ENCODE results near the gene TTC13. TPM values are rescaled to one million over a fixed set of nuclear protein-coding genes. Genes with fewer than 3 reads are reported as not detected.

The TTC13 gene
- total RNA-seq, 1 experiment from 2014 or later: 4.4 TPM

DNA sequence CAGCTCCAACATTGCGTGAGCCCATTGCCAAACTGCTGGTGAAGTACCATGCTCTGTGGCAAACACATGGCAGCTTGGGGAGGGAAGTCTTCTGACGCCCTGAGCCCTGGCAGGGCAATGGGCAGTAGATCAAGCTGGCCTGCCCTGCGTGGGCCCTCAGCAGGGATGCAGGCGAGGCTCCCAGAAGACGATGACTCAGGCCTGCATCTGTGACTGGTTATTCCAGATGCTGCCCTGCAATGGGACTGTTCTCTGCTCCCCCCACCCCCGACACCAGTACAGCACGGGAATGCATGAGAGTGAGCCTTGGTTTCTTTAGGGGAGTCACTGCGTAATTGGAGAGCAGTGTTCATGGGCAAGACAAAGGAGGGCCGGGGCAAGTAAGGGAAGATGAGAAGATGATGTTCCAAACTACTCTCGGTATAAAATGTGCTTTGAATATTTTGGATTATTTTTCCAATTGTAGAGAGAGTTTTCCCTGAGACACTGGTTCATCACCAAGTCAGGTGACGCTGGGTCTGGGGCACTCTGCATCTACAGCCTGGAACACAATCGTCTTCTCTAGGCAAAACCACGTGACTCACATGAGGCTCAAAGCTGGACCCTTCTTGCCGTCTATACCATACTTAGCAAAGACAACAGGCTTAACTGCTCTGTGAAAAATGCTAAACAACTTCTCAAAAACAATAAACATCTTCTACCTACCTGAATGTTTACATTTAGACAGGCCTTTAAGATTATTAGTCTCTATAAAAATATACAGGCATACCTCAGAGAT is 101.3 kb downstream of the TTC13 start:
- TF ChIP-seq ZNF219 (CRISPR knock-in tag; IDR thresholded peaks at IDR 0.05; ENCODE audit: borderline replicate concordance) (no peak), SP1 (CRISPR knock-in tag; conservative IDR thresholded peaks at IDR 0.05) (no peak), CBFB (CRISPR knock-in tag; IDR thresholded peaks at IDR 0.05; ENCODE audit: low read depth) (no peak), FOXP1 (CRISPR knock-in tag; IDR thresholded peaks at IDR 0.05; ENCODE audit: borderline replicate concordance) (no peak), ESRRA (CRISPR knock-in tag; IDR thresholded peaks at IDR 0.05; ENCODE audit: borderline replicate concordance) (no peak), JAZF1 (CRISPR knock-in tag; IDR thresholded peaks at IDR 0.05) (no peak), ZNF317 (CRISPR knock-in tag; IDR thresholded peaks at IDR 0.05; ENCODE audit: borderline replicate concordance, low read depth) (no peak), RORB (CRISPR knock-in tag; IDR thresholded peaks at IDR 0.05) (no peak)
- TF ChIP-seq, protein P1, sequence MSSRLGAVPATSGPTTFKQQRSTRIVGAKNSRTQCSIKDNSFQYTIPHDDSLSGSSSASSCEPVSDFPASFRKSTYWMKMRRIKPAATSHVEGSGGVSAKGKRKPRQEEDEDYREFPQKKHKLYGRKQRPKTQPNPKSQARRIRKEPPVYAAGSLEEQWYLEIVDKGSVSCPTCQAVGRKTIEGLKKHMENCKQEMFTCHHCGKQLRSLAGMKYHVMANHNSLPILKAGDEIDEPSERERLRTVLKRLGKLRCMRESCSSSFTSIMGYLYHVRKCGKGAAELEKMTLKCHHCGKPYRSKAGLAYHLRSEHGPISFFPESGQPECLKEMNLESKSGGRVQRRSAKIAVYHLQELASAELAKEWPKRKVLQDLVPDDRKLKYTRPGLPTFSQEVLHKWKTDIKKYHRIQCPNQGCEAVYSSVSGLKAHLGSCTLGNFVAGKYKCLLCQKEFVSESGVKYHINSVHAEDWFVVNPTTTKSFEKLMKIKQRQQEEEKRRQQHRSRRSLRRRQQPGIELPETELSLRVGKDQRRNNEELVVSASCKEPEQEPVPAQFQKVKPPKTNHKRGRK (CRISPR knock-in tag; IDR thresholded peaks at IDR 0.05; ENCODE audit: borderline replicate concordance): no peak
- TF ChIP-seq, protein P2, sequence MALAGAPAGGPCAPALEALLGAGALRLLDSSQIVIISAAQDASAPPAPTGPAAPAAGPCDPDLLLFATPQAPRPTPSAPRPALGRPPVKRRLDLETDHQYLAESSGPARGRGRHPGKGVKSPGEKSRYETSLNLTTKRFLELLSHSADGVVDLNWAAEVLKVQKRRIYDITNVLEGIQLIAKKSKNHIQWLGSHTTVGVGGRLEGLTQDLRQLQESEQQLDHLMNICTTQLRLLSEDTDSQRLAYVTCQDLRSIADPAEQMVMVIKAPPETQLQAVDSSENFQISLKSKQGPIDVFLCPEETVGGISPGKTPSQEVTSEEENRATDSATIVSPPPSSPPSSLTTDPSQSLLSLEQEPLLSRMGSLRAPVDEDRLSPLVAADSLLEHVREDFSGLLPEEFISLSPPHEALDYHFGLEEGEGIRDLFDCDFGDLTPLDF (CRISPR knock-in tag; IDR thresholded peaks at IDR 0.05): no peak
- TF ChIP-seq, protein P3, sequence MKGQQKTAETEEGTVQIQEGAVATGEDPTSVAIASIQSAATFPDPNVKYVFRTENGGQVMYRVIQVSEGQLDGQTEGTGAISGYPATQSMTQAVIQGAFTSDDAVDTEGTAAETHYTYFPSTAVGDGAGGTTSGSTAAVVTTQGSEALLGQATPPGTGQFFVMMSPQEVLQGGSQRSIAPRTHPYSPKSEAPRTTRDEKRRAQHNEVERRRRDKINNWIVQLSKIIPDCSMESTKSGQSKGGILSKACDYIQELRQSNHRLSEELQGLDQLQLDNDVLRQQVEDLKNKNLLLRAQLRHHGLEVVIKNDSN (CRISPR knock-in tag; IDR thresholded peaks at IDR 0.05): no peak
- TF ChIP-seq, protein P4, sequence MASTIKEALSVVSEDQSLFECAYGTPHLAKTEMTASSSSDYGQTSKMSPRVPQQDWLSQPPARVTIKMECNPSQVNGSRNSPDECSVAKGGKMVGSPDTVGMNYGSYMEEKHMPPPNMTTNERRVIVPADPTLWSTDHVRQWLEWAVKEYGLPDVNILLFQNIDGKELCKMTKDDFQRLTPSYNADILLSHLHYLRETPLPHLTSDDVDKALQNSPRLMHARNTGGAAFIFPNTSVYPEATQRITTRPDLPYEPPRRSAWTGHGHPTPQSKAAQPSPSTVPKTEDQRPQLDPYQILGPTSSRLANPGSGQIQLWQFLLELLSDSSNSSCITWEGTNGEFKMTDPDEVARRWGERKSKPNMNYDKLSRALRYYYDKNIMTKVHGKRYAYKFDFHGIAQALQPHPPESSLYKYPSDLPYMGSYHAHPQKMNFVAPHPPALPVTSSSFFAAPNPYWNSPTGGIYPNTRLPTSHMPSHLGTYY (CRISPR knock-in tag; IDR thresholded peaks at IDR 0.05): no peak
- no peak overlapping the region for H3K4me3 Mint-ChIP-seq
- ChIA-PET CTCF (no interaction called here), POLR2A (interaction anchor here (0.6 kb wide), 1 partner anchor 72 kb away, joined by 3 read pairs; no protein-coding TSS in a partner anchor)
- H3K27me3 Mint-ChIP-seq (ENCODE audit: low read depth): peaks cover 9% of the 10 kb centered on the region
- DNase-seq (ENCODE audit: low spot score): no peak
- H3K9me3 Mint-ChIP-seq: no peaks in the 10 kb centered on the region
- peak; percentile 48 for ATAC-seq
- peaks cover 11% of the 10 kb centered on the region for H3K4me1 Mint-ChIP-seq
- no peaks in the 10 kb centered on the region for H3K36me3 Mint-ChIP-seq
- no peak overlapping the region for H3K27ac Mint-ChIP-seq

DNA sequence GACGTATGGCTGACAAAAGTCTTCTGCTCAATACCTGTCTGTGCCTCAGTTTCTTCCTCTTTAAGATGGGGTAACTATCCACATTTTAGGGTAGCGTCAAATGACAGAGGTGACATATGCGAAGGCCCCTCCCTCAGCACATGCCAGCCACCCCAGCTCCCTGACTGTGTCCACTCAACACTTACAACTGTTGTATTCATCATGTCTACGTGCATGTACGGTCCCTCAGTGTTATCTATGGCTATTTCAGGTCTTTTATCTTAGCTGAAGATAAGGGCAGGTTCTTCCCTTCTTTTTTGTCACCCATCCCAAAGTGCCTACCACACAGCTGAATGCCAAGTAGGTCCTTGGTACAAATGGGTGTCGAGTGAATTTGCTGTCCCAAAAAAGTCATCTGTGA is 102.0 kb downstream of the TTC13 start:
- Mint-ChIP-seq H3K9me3 (no peaks in the 10 kb centered on the region), H3K27ac (no peak overlapping the region), H3K4me1 (peaks cover 11% of the 10 kb centered on the region), H3K4me3 (no peak overlapping the region), H3K27me3 (ENCODE audit: low read depth) (peaks cover 9% of the 10 kb centered on the region), H3K36me3 (no peaks in the 10 kb centered on the region)
- TF ChIP-seq ESRRA (CRISPR knock-in tag; IDR thresholded peaks at IDR 0.05; ENCODE audit: borderline replicate concordance): no peak
- no peak for TF ChIP-seq GRHL2 (CRISPR knock-in tag; IDR thresholded peaks at IDR 0.05; ENCODE audit: insufficient replicate concordance, severe bottlenecking)
- TF ChIP-seq, protein P5, sequence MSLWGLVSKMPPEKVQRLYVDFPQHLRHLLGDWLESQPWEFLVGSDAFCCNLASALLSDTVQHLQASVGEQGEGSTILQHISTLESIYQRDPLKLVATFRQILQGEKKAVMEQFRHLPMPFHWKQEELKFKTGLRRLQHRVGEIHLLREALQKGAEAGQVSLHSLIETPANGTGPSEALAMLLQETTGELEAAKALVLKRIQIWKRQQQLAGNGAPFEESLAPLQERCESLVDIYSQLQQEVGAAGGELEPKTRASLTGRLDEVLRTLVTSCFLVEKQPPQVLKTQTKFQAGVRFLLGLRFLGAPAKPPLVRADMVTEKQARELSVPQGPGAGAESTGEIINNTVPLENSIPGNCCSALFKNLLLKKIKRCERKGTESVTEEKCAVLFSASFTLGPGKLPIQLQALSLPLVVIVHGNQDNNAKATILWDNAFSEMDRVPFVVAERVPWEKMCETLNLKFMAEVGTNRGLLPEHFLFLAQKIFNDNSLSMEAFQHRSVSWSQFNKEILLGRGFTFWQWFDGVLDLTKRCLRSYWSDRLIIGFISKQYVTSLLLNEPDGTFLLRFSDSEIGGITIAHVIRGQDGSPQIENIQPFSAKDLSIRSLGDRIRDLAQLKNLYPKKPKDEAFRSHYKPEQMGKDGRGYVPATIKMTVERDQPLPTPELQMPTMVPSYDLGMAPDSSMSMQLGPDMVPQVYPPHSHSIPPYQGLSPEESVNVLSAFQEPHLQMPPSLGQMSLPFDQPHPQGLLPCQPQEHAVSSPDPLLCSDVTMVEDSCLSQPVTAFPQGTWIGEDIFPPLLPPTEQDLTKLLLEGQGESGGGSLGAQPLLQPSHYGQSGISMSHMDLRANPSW (CRISPR knock-in tag; conservative IDR thresholded peaks at IDR 0.05; ENCODE audit: low read depth): no peak
- no peak for TF ChIP-seq ZNF396 (CRISPR knock-in tag; IDR thresholded peaks at IDR 0.05; ENCODE audit: borderline replicate concordance)
- TF ChIP-seq ATF1 (CRISPR knock-in tag; IDR thresholded peaks at IDR 0.05): no peak
- TF ChIP-seq, protein P6, sequence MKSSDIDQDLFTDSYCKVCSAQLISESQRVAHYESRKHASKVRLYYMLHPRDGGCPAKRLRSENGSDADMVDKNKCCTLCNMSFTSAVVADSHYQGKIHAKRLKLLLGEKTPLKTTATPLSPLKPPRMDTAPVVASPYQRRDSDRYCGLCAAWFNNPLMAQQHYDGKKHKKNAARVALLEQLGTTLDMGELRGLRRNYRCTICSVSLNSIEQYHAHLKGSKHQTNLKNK (CRISPR knock-in tag; IDR thresholded peaks at IDR 0.05): no peak
- no peak for TF ChIP-seq KAT7 (CRISPR knock-in tag; IDR thresholded peaks at IDR 0.05; ENCODE audit: borderline replicate concordance)
- TF ChIP-seq, protein P4 (CRISPR knock-in tag; IDR thresholded peaks at IDR 0.05): no peak
- TF ChIP-seq PRRX2 (CRISPR knock-in tag; IDR thresholded peaks at IDR 0.05): no peak
- no peak for TF ChIP-seq RORB (CRISPR knock-in tag; IDR thresholded peaks at IDR 0.05)
- TF ChIP-seq, protein P7, sequence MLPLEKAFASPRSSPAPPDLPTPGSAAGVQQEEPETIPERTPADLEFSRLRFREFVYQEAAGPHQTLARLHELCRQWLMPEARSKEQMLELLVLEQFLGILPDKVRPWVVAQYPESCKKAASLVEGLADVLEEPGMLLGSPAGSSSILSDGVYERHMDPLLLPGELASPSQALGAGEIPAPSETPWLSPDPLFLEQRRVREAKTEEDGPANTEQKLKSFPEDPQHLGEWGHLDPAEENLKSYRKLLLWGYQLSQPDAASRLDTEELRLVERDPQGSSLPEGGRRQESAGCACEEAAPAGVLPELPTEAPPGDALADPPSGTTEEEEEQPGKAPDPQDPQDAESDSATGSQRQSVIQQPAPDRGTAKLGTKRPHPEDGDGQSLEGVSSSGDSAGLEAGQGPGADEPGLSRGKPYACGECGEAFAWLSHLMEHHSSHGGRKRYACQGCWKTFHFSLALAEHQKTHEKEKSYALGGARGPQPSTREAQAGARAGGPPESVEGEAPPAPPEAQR (CRISPR knock-in tag; IDR thresholded peaks at IDR 0.05): no peak
- no peak for TF ChIP-seq ZNF263 (CRISPR knock-in tag; IDR thresholded peaks at IDR 0.05; ENCODE audit: low read depth)
- no peak for TF ChIP-seq CREB1 (CRISPR knock-in tag; IDR thresholded peaks at IDR 0.05)
- ATAC-seq (no peak), DNase-seq (ENCODE audit: low spot score) (no peak)
- ChIA-PET POLR2A (no interaction called here), CTCF (no interaction called here)
